BE2C (cell line): Measurements from ENCODE around the gene UBN2.

Source experiments
- DNase-seq: peaks from one replicate; pipeline ENCODE4 v3.0.0-alpha.2; 2020
- H3K27me3 ChIP-seq: fragments of 250-450 bp; sonication (Bioruptor Pico); 2 replicates; pipeline ENCODE4 v1.5.1; 2020; ENCODE audit warnings: mild to moderate bottlenecking
- H3K36me3 ChIP-seq: fragments of 250-450 bp; sonication (Bioruptor Pico); 2 replicates; pipeline ENCODE4 v1.5.1; 2020; ENCODE audit warnings: mild to moderate bottlenecking
- H3K4me1 ChIP-seq: fragments of 250-450 bp; sonication (Bioruptor Pico); 2 replicates; pipeline ENCODE4 v1.5.1; 2020
- H3K4me3 ChIP-seq: 2 replicates; pipeline ENCODE4 v1.5.1; 2011; ENCODE audit warnings: low read depth, low read length
- H3K9me3 ChIP-seq: fragments of 250-450 bp; sonication (Bioruptor Pico); 2 replicates; pipeline ENCODE4 v1.5.1; 2020
- TF ChIP-seq, protein P1 (sequence below): IDR thresholded peaks from 2 replicates; pipeline ENCODE4 v1.5.1; 2012; ENCODE audit warnings: mild to moderate bottlenecking, low read depth, low read length

UBN2 gene

DNA sequence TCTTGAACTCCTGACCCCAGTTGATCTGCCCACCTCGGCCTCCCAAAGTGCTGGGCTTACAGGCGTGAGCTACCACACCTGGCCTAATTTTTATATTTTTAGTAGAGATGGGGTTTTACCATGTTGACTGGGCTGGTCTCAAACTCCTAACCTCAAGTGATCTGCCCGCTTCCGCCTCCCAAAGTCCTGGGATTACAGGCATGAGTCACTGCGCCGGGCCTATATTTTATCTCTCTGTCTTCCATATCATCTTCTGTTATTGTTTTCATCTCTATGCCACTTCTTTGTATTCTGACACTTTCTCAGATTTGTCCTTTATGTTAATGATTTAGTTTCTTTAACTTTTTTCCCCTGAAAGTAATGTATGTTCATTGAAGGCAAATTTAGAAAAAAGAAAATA is 55.1 kb downstream of the UBN2 start:
- Histone ChIP-seq H3K4me1 (no peaks in the 10 kb centered on the region), H3K4me3 (no peak overlapping the region), H3K9me3 (no peaks in the 10 kb centered on the region), H3K27me3 (no peaks in the 10 kb centered on the region), H3K36me3 (peaks cover 18% of the 10 kb centered on the region)
- no peak for DNase-seq
- TF ChIP-seq, protein P1, sequence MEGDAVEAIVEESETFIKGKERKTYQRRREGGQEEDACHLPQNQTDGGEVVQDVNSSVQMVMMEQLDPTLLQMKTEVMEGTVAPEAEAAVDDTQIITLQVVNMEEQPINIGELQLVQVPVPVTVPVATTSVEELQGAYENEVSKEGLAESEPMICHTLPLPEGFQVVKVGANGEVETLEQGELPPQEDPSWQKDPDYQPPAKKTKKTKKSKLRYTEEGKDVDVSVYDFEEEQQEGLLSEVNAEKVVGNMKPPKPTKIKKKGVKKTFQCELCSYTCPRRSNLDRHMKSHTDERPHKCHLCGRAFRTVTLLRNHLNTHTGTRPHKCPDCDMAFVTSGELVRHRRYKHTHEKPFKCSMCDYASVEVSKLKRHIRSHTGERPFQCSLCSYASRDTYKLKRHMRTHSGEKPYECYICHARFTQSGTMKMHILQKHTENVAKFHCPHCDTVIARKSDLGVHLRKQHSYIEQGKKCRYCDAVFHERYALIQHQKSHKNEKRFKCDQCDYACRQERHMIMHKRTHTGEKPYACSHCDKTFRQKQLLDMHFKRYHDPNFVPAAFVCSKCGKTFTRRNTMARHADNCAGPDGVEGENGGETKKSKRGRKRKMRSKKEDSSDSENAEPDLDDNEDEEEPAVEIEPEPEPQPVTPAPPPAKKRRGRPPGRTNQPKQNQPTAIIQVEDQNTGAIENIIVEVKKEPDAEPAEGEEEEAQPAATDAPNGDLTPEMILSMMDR: no peak

GRCh38 chr7:139292821-139293220 is 61.8 kb downstream of the UBN2 start:
- Histone ChIP-seq H3K27me3 (no peaks in the 10 kb centered on the region), H3K4me1 (no peaks in the 10 kb centered on the region), H3K9me3 (no peaks in the 10 kb centered on the region), H3K4me3 (no peak overlapping the region), H3K36me3 (peaks cover 3% of the 10 kb centered on the region)
- TF ChIP-seq, protein P1: no peak
- DNase-seq: no peak

GRCh38 chr7:139293534-139293933 is 62.5 kb downstream of the UBN2 start:
- Histone ChIP-seq H3K36me3 (no peaks in the 10 kb centered on the region; the same call in none of the 2 replicates), H3K4me3 (no peak overlapping the region), H3K9me3 (no peaks in the 10 kb centered on the region), H3K27me3 (no peaks in the 10 kb centered on the region), H3K4me1 (no peaks in the 10 kb centered on the region)
- TF ChIP-seq, protein P1: no peak
- DNase-seq: no peak

DNA sequence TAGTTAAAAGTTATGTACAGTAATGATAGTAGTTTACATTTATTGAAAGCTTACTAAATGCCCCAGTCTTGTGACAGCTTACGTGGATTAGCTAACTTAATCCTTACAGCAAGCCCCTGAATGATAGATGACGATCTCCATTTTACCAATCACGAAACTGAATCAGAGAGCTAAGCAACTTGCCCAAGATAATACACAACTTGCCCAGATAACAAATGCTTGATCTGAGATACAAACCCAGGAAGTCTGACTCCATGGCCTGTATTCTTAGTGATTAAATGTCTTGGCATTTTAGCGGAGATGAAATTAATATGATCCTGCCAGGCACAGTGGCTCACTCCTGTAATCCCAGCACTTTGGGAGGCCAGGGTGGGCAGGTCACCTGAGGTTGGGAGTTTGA is 63.2 kb downstream of the UBN2 start:
- H3K4me1 ChIP-seq: no peaks in the 10 kb centered on the region
- no peaks in the 10 kb centered on the region for H3K27me3 ChIP-seq
- TF ChIP-seq, protein P1: no peak
- DNase-seq: no peak
- H3K4me3 ChIP-seq: no peak overlapping the region
- H3K9me3 ChIP-seq: no peaks in the 10 kb centered on the region
- no peaks in the 10 kb centered on the region; the same call in none of the 2 replicates for H3K36me3 ChIP-seq

DNA sequence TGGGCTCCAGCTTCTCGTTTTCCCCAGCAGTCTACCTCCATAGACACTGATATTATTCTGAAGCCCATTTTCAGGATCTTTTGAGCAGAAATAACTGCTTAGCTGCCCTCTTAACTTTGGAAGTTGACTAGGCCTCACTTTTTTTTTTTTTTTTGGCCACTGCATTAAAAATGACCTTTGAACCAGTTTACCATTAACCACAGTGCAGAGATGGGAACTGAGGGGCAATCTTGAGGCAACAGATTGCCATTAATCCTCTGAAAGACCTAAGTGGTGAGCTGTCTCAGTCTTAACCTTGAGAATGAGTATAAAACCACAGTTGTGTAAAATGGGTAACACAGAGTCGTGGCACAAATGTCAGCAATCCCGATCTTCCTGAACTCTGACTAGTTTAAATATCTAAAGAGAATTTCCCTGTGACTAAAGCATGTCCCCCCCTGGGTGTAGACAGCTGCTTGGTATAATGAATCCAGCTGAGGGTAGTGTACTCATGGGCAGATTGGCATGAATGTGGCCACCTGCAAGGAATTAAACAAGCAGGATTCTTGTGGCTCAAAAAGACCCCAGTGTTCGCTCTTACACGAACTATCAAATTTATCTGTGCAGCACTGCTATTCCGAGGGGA is 64.0 kb downstream of the UBN2 start:
- Histone ChIP-seq H3K9me3 (no peaks in the 10 kb centered on the region), H3K4me1 (no peaks in the 10 kb centered on the region), H3K4me3 (no peak overlapping the region), H3K36me3 (no peaks in the 10 kb centered on the region; the same call in none of the 2 replicates), H3K27me3 (no peaks in the 10 kb centered on the region)
- no peak for DNase-seq
- TF ChIP-seq, protein P1: no peak

DNA sequence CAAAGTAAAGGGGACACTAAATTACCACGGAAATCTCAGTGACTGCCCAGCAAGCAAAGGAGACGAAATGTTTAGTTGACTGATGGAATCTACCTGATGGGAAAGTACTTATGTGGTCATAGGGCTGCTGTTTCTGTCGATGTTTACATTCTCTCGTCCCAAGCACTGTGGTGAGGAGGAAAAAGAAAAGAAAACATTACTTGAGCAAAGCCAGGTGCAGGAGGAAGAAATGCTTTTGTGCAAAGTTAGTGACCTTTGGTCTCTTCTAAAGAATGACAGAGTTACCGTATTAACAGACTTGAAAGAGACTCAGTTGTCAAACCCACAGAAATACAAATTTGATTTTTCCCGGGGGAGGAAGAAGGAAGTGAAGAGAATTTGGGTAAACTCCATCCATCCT is 66.8 kb downstream of the UBN2 start:
- Histone ChIP-seq H3K4me3 (no peak overlapping the region), H3K36me3 (no peaks in the 10 kb centered on the region; the same call in 1 of the 2 replicates), H3K9me3 (no peaks in the 10 kb centered on the region), H3K4me1 (no peaks in the 10 kb centered on the region), H3K27me3 (no peaks in the 10 kb centered on the region)
- TF ChIP-seq, protein P1: no peak
- no peak for DNase-seq
